WERI-Rb-1 (cell line): ENCODE measurements around the gene F11R.
"Not testable (repeated sequence)": the region's sequence is repeated elsewhere in the genome, so short reads cannot be mapped to it uniquely, and the experiment has no call there.

Source experiments
- DNase-seq: peaks from one replicate; pipeline ENCODE4 v3.0.0-alpha.2; 2020
- H3K27ac ChIP-seq: fragments of 250-450 bp; sonication (Bioruptor Pico); 2 replicates; pipeline ENCODE4 v1.5.1; 2020; ENCODE audit warnings: mild to moderate bottlenecking, moderate library complexity
- H3K27me3 ChIP-seq: fragments of 250-450 bp; sonication (Bioruptor Pico); 2 replicates; pipeline ENCODE4 v1.5.1; 2021; ENCODE audit warnings: mild to moderate bottlenecking, low read depth, moderate library complexity; ENCODE audit not compliant: insufficient read depth, severe bottlenecking
- H3K36me3 ChIP-seq: fragments of 250-450 bp; sonication (Bioruptor Pico); 2 replicates; pipeline ENCODE4 v1.5.1; 2020; ENCODE audit warnings: mild to moderate bottlenecking, moderate library complexity
- H3K4me3 ChIP-seq: 2 replicates; pipeline ENCODE4 v1.5.1; 2011; ENCODE audit warnings: low read depth, mild to moderate bottlenecking, control low read depth, low read length
- H3K9me3 ChIP-seq: fragments of 250-450 bp; sonication (Bioruptor Pico); 2 replicates; pipeline ENCODE4 v1.5.1; 2021; ENCODE audit warnings: mild to moderate bottlenecking, moderate library complexity; ENCODE audit not compliant: severe bottlenecking
- TF ChIP-seq, protein P1 (sequence below): IDR thresholded peaks from 2 replicates; pipeline ENCODE4 v1.5.1; 2011; ENCODE audit warnings: low read depth, mild to moderate bottlenecking, control low read depth, inconsistent platforms, low read length

The F11R gene

DNA sequence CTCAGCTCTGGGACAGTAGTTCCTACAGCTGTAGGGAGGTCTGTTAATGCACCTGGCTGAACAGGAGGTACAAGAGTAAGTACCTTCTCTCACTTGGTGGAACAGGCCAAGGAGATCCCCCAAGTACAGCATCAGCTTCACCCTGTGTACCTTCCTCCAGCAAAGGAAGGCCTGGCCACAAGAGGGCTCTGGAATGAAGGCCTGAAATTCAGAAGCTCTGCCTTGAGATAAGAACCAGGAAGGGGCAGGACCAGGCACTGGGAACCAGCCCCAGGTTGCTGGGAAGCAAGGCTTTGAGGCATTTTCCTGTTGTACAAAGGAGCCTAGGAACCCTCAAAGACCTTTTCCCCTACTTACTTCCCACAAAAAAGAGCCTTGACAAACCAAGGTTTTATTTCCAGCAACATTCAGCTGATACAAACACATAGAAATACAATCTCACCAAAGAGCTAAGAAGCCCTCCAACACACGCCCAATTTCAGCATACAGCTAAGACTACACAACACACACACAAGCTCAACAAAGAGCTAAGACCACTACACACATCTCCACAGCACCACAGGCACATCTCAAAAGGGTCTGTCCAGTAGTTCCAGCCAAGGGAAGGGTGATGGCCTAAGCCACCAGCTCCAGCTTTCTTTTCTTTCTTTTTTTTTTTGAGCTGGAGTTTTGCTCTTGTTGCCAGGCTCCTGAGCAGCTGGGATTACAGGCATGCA is 23.5 kb downstream of the F11R start:
- TF ChIP-seq, protein P1, sequence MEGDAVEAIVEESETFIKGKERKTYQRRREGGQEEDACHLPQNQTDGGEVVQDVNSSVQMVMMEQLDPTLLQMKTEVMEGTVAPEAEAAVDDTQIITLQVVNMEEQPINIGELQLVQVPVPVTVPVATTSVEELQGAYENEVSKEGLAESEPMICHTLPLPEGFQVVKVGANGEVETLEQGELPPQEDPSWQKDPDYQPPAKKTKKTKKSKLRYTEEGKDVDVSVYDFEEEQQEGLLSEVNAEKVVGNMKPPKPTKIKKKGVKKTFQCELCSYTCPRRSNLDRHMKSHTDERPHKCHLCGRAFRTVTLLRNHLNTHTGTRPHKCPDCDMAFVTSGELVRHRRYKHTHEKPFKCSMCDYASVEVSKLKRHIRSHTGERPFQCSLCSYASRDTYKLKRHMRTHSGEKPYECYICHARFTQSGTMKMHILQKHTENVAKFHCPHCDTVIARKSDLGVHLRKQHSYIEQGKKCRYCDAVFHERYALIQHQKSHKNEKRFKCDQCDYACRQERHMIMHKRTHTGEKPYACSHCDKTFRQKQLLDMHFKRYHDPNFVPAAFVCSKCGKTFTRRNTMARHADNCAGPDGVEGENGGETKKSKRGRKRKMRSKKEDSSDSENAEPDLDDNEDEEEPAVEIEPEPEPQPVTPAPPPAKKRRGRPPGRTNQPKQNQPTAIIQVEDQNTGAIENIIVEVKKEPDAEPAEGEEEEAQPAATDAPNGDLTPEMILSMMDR, result peak; percentile 92
- no peaks in the 10 kb centered on the region for H3K27me3 ChIP-seq
- H3K9me3 ChIP-seq, result no peaks in the 10 kb centered on the region
- no peak overlapping the region for H3K27ac ChIP-seq
- H3K36me3 ChIP-seq, result peaks cover 52% of the 10 kb centered on the region
- H3K4me3 ChIP-seq, result no peak overlapping the region
- peak; percentile 81 for DNase-seq

DNA sequence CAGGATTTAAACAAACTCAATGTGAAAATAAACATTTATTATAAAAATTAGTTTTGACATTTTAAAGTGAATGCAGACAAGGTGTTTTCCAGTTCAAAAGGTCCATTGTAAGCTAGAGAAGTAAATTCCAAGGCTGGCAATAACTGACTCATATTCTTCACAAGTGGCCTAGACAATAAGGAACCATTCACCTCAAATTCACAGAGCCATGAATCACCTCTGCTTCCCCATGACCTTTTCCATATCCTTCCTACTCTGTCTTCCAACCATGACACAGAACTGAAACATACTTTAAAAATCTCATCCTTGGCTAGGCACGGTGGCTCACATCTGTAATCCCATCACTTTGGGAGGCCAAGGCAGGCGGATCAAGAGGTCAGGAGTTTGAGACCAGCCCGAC is 24.8 kb downstream of the F11R start:
- TF ChIP-seq, protein P1, result no peak
- Histone ChIP-seq H3K27ac (no peak overlapping the region), H3K36me3 (peaks cover 43% of the 10 kb centered on the region)

GRCh38 chr1:160993544-160994193 is 27.3 kb downstream of the F11R start:
- Histone ChIP-seq H3K4me3 (no peak overlapping the region), H3K36me3 (peaks cover 18% of the 10 kb centered on the region), H3K27ac (no peak overlapping the region), H3K9me3 (no peaks in the 10 kb centered on the region), H3K27me3 (no peaks in the 10 kb centered on the region)
- TF ChIP-seq, protein P1, result no peak; the same call in 1 of the 2 replicates
- DNase-seq, result no peak

More for the DNA sequence above, 24.8 kb downstream of the F11R start:
- Histone ChIP-seq H3K27me3 (no peaks in the 10 kb centered on the region), H3K9me3 (no peaks in the 10 kb centered on the region), H3K4me3 (no peak overlapping the region)
- no peak for DNase-seq

- H3K9me3 ChIP-seq, H3K36me3 ChIP-seq, H3K27ac ChIP-seq, H3K27me3 ChIP-seq, DNase-seq, H3K4me3 ChIP-seq: not testable (repeated sequence)
These were observed 28.9 kb downstream of the F11R start for GRCh38 chr1:160992036-160992435.

DNA sequence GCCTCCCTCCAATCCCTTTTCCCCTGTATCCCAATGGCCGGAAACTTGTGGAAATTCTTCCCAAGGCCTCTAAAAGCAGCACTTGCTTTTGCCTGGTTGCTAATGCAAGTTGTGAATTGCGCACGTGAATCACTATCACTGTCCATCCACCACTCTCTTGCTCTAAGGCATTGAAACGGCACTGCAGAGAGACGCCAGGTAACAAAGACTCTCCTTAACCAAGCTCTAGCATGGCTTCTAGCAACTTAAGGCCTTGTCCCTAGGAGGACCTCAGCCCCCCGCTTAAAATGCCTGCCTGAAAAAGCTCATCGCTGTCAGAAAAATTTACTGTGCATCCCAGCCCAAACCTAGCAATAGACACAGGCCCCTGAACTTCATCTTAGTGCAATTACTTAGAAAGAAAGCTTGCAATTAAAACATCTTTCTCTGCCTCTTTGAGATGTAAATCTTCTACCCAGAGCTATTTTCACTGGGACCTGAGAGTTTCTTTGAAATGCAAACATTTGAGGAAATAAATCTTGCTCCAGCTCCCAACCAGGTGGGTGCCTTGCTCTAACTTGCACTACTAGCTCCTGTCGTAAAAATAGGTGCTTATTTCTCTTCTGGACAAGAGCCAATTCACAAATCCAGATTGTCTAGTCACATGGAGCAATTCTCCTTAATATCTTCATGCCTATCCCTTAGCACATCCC is 33.4 kb downstream of the F11R start:
- no peaks in the 10 kb centered on the region for H3K27me3 ChIP-seq
- TF ChIP-seq, protein P1, result no peak
- no peak overlapping the region for H3K4me3 ChIP-seq
- no peak overlapping the region for H3K27ac ChIP-seq
- no peak for DNase-seq
- no peaks in the 10 kb centered on the region for H3K36me3 ChIP-seq
- H3K9me3 ChIP-seq, result no peaks in the 10 kb centered on the region

- Histone ChIP-seq H3K27me3 (no peaks in the 10 kb centered on the region), H3K9me3 (no peaks in the 10 kb centered on the region), H3K4me3 (no peak overlapping the region), H3K27ac (no peak overlapping the region), H3K36me3 (no peaks in the 10 kb centered on the region)
- TF ChIP-seq, protein P1, result no peak
- DNase-seq, result no peak
These were observed 35.2 kb downstream of the F11R start for GRCh38 chr1:160985723-160986122.
